SKM-1 treated with dmso at 0.1 percent for 144 hours (cell line): ENCODE data around the gene BSCL2.
"Not testable (repeated sequence)": the region's sequence is repeated elsewhere in the genome, so short reads cannot be mapped to it uniquely, and the experiment has no call there.

Experiments used
- DNase-seq: peaks from one replicate; lab custom pipeline; 2025; ENCODE audit not compliant: unreplicated experiment; lab: John Stamatoyannopoulos, UW

Gene BSCL2

GRCh38 chr11:62664405-62665074 is 42.7 kb downstream of the BSCL2 start:
- DNase-seq = peak; percentile 57

DNA sequence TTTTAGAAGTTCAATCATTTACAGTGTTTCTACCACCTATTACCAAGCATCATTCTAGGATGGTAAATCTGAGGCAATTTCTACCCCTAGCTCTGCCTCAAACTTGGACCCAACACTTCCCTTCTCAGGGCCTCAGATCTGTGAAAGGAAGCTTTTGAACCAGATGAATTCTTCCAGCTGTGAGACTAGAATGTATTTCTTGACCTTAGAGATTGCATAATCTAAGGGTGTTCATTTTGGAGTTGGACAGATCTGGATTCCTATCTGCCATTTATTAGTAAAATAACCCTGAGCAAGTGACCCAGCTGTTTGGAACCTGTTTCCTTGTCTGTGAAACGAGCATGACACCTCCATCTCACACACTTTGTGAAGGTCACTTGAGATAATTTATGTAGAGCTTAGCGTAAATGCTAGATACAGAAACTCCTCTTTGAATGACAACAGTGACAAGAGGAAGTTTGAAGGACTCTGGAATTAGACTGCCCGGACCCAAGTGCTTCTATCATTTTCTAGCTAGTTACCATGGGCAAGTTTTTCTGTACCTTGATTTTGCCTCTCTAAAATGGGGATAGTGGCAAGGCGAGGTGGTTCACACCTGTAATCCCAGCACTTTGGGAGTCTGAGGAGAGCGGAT is 50.3 kb downstream of the BSCL2 start:
- DNase-seq = no peak

DNA sequence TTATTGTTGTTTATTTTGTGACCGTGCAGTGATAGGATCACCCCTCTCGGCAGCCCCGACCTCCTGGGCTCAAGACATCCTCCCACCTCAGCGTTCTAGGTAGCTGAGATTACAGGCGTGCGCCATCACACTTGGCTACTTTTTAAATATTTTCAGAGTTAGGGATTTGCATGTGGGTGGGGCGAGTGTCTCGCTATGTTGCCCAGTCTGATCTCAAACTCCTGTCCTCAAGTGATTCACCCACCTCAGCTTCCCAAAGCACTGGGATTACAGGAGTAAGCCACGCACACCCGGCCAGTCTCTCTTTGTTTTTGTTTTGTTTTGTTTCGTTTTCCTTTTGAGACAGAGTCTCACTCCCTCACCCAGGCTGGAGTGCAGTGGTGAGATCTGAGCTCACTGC is 52.9 kb downstream of the BSCL2 start:
- no peak for DNase-seq

GRCh38 chr11:62652161-62653006 is 54.8 kb downstream of the BSCL2 start:
- no peak for DNase-seq

GRCh38 chr11:62650283-62650682 is 56.9 kb downstream of the BSCL2 start:
- DNase-seq = not testable (repeated sequence)

DNA sequence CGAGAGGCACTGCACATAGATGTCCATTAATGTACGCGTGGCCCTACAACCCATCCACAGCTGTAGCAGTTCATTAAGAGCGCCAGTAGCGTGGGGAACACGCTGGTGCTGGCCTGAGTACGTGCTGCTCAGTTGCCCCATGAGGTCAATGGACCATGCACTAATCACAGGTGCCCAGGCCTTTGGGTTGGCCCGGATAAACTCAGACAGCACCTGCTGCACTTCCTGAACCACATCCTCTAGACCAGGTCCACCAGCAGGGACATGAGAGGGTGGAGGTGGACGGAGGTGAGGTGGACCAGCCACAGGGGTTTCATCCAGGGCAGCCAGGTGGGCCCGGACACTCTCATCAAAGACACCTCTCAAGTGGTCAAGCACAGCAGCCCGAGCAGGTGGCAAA is 57.7 kb downstream of the BSCL2 start:
- DNase-seq = no peak

DNA sequence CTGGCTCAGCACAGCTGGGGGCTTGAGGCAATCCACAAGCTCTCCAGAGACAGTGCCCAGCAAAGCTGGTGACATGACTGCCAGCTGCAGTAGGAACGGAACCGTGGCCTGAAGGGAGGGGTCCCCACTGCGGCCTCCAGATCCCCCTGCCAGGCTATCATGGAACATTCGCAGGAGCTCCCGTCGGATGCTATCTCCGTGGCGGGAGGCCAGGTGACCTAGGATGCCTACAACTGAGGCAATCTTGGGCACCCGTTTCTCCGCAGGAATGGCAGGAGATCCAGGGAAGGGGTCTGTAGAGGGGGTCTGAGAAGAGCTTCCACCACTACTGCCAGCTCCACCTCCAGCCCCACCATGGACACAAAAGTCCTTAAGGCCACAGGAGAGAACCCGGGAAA is 58.3 kb downstream of the BSCL2 start:
- no peak for DNase-seq

DNA sequence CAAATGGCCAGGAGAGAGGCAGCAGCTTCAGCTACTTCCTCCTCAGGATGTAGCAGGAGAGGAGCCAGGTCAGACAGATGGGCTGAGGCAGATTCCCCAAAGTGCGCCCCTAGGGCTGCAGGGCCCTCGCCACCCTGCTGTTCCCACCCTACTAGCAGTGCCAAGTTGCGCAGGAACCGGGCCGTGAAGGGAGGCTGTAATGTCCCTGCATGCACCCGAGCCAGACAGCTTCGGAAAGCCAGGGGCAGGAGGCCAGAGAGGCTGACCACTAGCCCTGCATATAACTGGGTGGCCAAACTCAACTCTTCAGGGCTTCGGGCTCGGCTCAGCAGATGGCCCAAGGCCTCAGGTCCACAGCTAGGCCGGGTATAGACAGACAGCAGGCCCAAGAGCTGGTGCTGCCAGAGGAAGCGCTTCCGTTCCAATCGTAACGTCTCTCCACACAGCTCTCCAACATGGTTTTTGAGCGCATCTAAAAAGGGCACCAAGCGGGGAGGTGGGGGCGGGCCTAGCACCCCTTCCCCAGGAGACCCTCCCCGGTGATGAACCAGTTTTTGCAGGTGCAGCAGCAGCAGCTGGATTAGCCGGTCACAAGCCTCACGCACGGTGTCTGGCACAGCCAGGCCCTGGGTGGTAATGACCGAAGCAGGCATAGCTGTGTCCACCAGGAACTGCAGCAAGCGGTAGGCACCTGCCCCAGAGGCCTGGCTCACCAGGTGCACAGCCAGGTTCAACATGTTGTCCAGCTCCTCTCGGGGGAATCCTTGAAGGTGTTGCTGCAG is 58.8 kb downstream of the BSCL2 start:
- no peak for DNase-seq

GRCh38 chr11:62647609-62648005 is 59.6 kb downstream of the BSCL2 start:
- no peak for DNase-seq

DNA sequence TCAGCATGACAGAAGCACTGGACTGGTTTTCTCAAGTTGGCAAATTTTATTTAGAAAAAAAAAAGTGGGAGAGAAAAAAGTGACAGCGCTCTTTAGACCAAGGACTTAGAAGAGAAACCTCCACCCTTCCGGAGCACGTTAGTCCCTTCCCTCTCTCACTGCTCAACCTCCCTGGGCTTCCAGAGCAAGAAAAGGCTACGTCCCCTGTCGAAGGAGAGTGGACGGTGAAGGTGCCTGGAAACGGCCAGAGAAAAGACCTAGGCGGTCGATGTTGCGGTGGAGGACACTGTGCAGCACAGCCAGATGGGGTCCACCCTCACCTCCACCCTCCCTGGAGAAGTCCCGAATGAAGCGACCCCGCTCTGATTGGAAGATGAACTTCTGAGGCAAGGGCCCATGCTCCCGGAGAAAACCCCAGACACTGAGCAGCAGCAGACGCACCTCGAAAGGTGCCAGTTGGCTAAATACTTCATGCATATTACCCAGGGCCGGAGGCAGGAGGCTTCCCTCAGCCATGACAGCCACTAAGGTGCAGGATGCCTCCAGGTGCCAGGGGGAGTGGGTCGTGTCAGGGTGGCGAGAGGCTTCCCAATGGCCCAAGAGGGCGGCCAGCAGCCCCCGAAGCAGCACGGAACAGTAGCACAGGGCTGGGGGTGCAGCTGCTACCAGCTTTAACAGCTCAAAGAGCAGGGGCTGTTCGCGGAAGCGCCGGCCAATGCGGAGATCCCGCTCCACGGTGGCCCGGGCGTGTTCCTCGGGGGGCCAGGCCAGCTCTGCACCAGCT is 60.2 kb downstream of the BSCL2 start:
- DNase-seq = no peak

GRCh38 chr11:62645946-62646824 is 61.0 kb downstream of the BSCL2 start, which contains the start of gene GANAB:
GANAB (minus strand) TSS chr11:62646613; CDS start chr11:62646599, 14 bp downstream.
- DNase-seq = peak; percentile 96

GRCh38 chr11:62645671-62645945 is 61.6 kb downstream of the BSCL2 start:
- no peak for DNase-seq

GRCh38 chr11:62644220-62644619 is 63.0 kb downstream of the BSCL2 start:
- DNase-seq = no peak
